ENCODE results near the gene TMEM150C. TPM values are rescaled to one million over a fixed set of nuclear protein-coding genes. Genes with fewer than 3 reads are reported as not detected.

Gene TMEM150C
- total RNA-seq, 2 experiments from 2014 or later = not detected

GRCh38 chr4:82450966-82451755, 110.6 kb downstream of the TMEM150C start:
- peaks cover 76% of the 10 kb centered on the region for H3K36me3 Mint-ChIP-seq (ENCODE audit: low read depth)
- POLR2A ChIA-PET = interaction anchor here (1.2 kb wide), 1 partner anchor 22 kb away, joined by 5 read pairs; the partner anchor contains the start of gene HNRNPDL

GRCh38 chr4:82447886-82448285, 113.9 kb downstream of the TMEM150C start:
- Histone ChIP-seq H3K36me3 (ENCODE audit: insufficient read depth, low read length) (peaks cover 55% of the 10 kb centered on the region), H3K4me3 (ENCODE audit: low read length) (no peak overlapping the region), H3K4me1 (ENCODE audit: insufficient read depth, low read length) (no peaks in the 10 kb centered on the region), H3K9me3 (ENCODE audit: control insufficient read depth in 1 of 2, insufficient read depth in 1 of 2, low read length in 2 of 2) (no peaks in the 10 kb centered on the region), H3K27me3 (ENCODE audit: control insufficient read depth in 1 of 2, insufficient read depth in 2 of 2, low read length in 2 of 2) (no peaks in the 10 kb centered on the region), H3K27ac (ENCODE audit: low read depth in 1 of 2, low read length in 2 of 2) (no peak overlapping the region)
- ChIA-PET CTCF (no interaction called here), POLR2A (no interaction called here)
- Mint-ChIP-seq H3K36me3 (ENCODE audit: low read depth) (peaks cover 62% of the 10 kb centered on the region), H3K4me1 (ENCODE audit: low read depth) (peaks cover 30% of the 10 kb centered on the region), H3K27me3 (no peaks in the 10 kb centered on the region), H3K4me3 (no peak overlapping the region), H3K9me3 (no peaks in the 10 kb centered on the region), H3K27ac (peak overlapping the region; percentile 55)
- ATAC-seq (ENCODE audit: poor library complexity) = no peak
- intact Hi-C loops (cut with DNase I, micrococcal nuclease) = no loop called here
- no peak for DNase-seq
- no peak for TF ChIP-seq CTCF (IDR thresholded peaks at IDR 0.05)

More at GRCh38 chr4:82450966-82451755, 110.6 kb downstream of the TMEM150C start:
- Histone ChIP-seq H3K27ac (ENCODE audit: low read depth in 1 of 2, low read length in 2 of 2) (no peak overlapping the region), H3K4me1 (ENCODE audit: insufficient read depth, low read length) (no peaks in the 10 kb centered on the region), H3K4me3 (ENCODE audit: low read length) (no peak overlapping the region), H3K27me3 (ENCODE audit: control insufficient read depth in 1 of 2, insufficient read depth in 2 of 2, low read length in 2 of 2) (no peaks in the 10 kb centered on the region), H3K9me3 (ENCODE audit: control insufficient read depth in 1 of 2, insufficient read depth in 1 of 2, low read length in 2 of 2) (no peaks in the 10 kb centered on the region), H3K36me3 (ENCODE audit: insufficient read depth, low read length) (peaks cover 71% of the 10 kb centered on the region)
- CTCF ChIA-PET = interaction anchor here (2.5 kb wide), 1 partner anchor 23 kb away, joined by 6 read pairs; no protein-coding TSS in a partner anchor
- TF ChIP-seq CTCF (IDR thresholded peaks at IDR 0.05) = no peak
- intact Hi-C loops (cut with DNase I, micrococcal nuclease) = loop anchor here in 1 of 2 experiments (10.0 kb wide), 1 partner anchor 1014 kb away; no protein-coding TSS in a partner anchor
- H3K9me3 Mint-ChIP-seq = no peaks in the 10 kb centered on the region
- DNase-seq (no peak), ATAC-seq (ENCODE audit: poor library complexity) (no peak)
- no peak overlapping the region for H3K27ac Mint-ChIP-seq
- H3K4me1 Mint-ChIP-seq (ENCODE audit: low read depth) = peaks cover 18% of the 10 kb centered on the region
- H3K4me3 Mint-ChIP-seq = no peak overlapping the region
- no peaks in the 10 kb centered on the region for H3K27me3 Mint-ChIP-seq

- no peaks in the 10 kb centered on the region for H3K27me3 ChIP-seq (ENCODE audit: control insufficient read depth in 1 of 2, insufficient read depth in 2 of 2, low read length in 2 of 2)
- ChIA-PET CTCF (interaction anchor here (2.4 kb wide), 1 partner anchor 10 kb away, joined by 9 read pairs; no protein-coding TSS in a partner anchor), POLR2A (interaction anchor here (1.9 kb wide), 1 partner anchor 10 kb away, joined by 9 read pairs; the partner anchor contains the start of gene HNRNPDL)
- H3K4me1 ChIP-seq (ENCODE audit: insufficient read depth, low read length) = peaks cover 17% of the 10 kb centered on the region
- H3K27ac ChIP-seq (ENCODE audit: low read depth in 1 of 2, low read length in 2 of 2) = no peak overlapping the region
- no peak for DNase-seq
- Mint-ChIP-seq H3K4me1 (ENCODE audit: low read depth) (peaks cover 71% of the 10 kb centered on the region), H3K4me3 (no peak overlapping the region), H3K27ac (no peak overlapping the region), H3K27me3 (no peaks in the 10 kb centered on the region), H3K9me3 (no peaks in the 10 kb centered on the region), H3K36me3 (ENCODE audit: low read depth) (peaks cover 48% of the 10 kb centered on the region)
- intact Hi-C loops (cut with DNase I, micrococcal nuclease) = loop anchor here in 1 of 2 experiments (10.0 kb wide), 1 partner anchor 1046 kb away; the partner anchor contains the start of gene ABRAXAS1
- H3K36me3 ChIP-seq (ENCODE audit: insufficient read depth, low read length) = peaks cover 10% of the 10 kb centered on the region
- no peak for TF ChIP-seq CTCF (IDR thresholded peaks at IDR 0.05)
- H3K9me3 ChIP-seq (ENCODE audit: control insufficient read depth in 1 of 2, insufficient read depth in 1 of 2, low read length in 2 of 2) = no peaks in the 10 kb centered on the region
- no peak overlapping the region for H3K4me3 ChIP-seq (ENCODE audit: low read length)
- ATAC-seq (ENCODE audit: poor library complexity) = no peak
Measured at GRCh38 chr4:82439088-82439487, 122.7 kb downstream of the TMEM150C start.

Measured in CD4-positive, alpha-beta T cell (primary cell).